CD14-positive monocyte (primary cell): Measurements from ENCODE around the gene SBF1. TPM values are rescaled to one million over a fixed set of nuclear protein-coding genes. Genes with fewer than 3 reads are reported as not detected.

Source experiments
- DNase-seq, 3 donors: peaks; one replicate each; pipeline ENCODE4 v3.0.0-alpha.2; 2011 to 2022
- H2AFZ ChIP-seq: 2 replicates; pipeline ENCODE4 v1.6.0; 2012; ENCODE audit warnings: mild to moderate bottlenecking, low read depth, low read length, inconsistent platforms; ENCODE audit not compliant: insufficient read depth, poor library complexity, severe bottlenecking
- H3K27ac ChIP-seq, 2 donors: 1 replicate in 1 of 2; 2 replicates in 1 of 2; pipeline ENCODE4 v1.5.1; 2012 to 2013; ENCODE audit warnings: low read length in 2 of 2, control low read depth in 1 of 2, inconsistent platforms in 1 of 2, low read depth in 1 of 2, mild to moderate bottlenecking in 1 of 2
- H3K27me3 ChIP-seq, 2 donors: one replicate each; pipeline versions ENCODE4 v1.6.0 to v1.6.1; 2011 to 2013; ENCODE audit warnings: low read length in 2 of 2; ENCODE audit not compliant: control insufficient read depth in 2 of 2, insufficient read depth in 2 of 2
- H3K36me3 ChIP-seq, 2 donors: replicated peaks in 1 of 2; 1 replicate in 1 of 2; 2 replicates in 1 of 2; pipeline versions ENCODE4 v1.5.1 to v1.6.1; 2012 to 2013; ENCODE audit warnings: low read length in 2 of 2, control low read depth in 1 of 2, inconsistent platforms in 1 of 2, mild to moderate bottlenecking in 1 of 2; ENCODE audit not compliant: insufficient read depth in 2 of 2, control insufficient read depth in 1 of 2
- H3K4me1 ChIP-seq, 2 donors: 1 replicate in 1 of 2; 2 replicates in 1 of 2; pipeline versions ENCODE4 v1.5.1 to v1.6.1; 2012 to 2013; ENCODE audit warnings: low read length in 2 of 2, control low read depth in 1 of 2, inconsistent platforms in 1 of 2, mild to moderate bottlenecking in 1 of 2, moderate library complexity in 1 of 2; ENCODE audit not compliant: insufficient read depth in 2 of 2, control insufficient read depth in 1 of 2
- H3K4me2 ChIP-seq: replicated peaks from 2 replicates; pipeline ENCODE3; 2012; ENCODE audit warnings: low read length, moderate library complexity, mild to moderate bottlenecking; ENCODE audit not compliant: poor library complexity, severe bottlenecking; ENCODE audit errors: extremely low read depth
- H3K4me3 ChIP-seq, 3 experiments: fragments of 200-600 bp in 1 of 3; sonication (generic) in 1 of 3; replicated peaks in 1 of 3; 1 replicate in 2 of 3; 2 replicates in 1 of 3; pipeline ENCODE4 v1.5.1; 2011 to 2013; ENCODE audit warnings: low read length in 3 of 3, mild to moderate bottlenecking in 3 of 3, control low read depth in 2 of 3, low read depth in 2 of 3, inconsistent platforms in 1 of 3, moderate library complexity in 1 of 3
- H3K79me2 ChIP-seq: 2 replicates; pipeline ENCODE4 v1.6.0; 2012; ENCODE audit warnings: mild to moderate bottlenecking, control low read depth, inconsistent platforms, low read length, moderate library complexity; ENCODE audit not compliant: insufficient read depth
- H3K9ac ChIP-seq: 2 replicates; pipeline ENCODE4 v1.6.0; 2017; ENCODE audit warnings: low read length, mild to moderate bottlenecking; ENCODE audit not compliant: insufficient read depth, poor library complexity, severe bottlenecking
- H3K9me3 ChIP-seq, 2 donors: replicated peaks in 1 of 2; 1 replicate in 1 of 2; 2 replicates in 1 of 2; pipeline versions ENCODE4 v1.5.1 to v1.6.1; 2012 to 2013; ENCODE audit warnings: low read length in 2 of 2, control low read depth in 1 of 2; ENCODE audit not compliant: control insufficient read depth in 1 of 2, insufficient read depth in 1 of 2
- H4K20me1 ChIP-seq: 2 replicates; pipeline ENCODE4 v1.6.0; 2012; ENCODE audit warnings: mild to moderate bottlenecking, low read length, control low read depth, moderate library complexity; ENCODE audit not compliant: insufficient read depth
- H3K27ac Mint-ChIP-seq, 7 donors: one replicate each; pipeline ENCODE4 v1.8.0; 2020; ENCODE audit warnings: mild to moderate bottlenecking in 7 of 7, mixed read lengths in 7 of 7, moderate library complexity in 6 of 7, inconsistent platforms in 2 of 7
- H3K27me3 Mint-ChIP-seq, 3 donors: one replicate each; pipeline ENCODE4 v1.8.0; 2021 to 2022; ENCODE audit warnings: low read depth in 3 of 3, mild to moderate bottlenecking in 3 of 3, mixed read lengths in 3 of 3, moderate library complexity in 3 of 3, inconsistent platforms in 1 of 3
- H3K36me3 Mint-ChIP-seq, 2 donors: one replicate each; pipeline ENCODE4 v1.8.0; 2020; ENCODE audit warnings: mixed read lengths in 2 of 2, inconsistent platforms in 1 of 2, mild to moderate bottlenecking in 1 of 2
- H3K4me1 Mint-ChIP-seq: one replicate; pipeline ENCODE4 v1.8.0; 2020; ENCODE audit warnings: mild to moderate bottlenecking, mixed read lengths
- H3K4me3 Mint-ChIP-seq, 2 donors: one replicate each; pipeline ENCODE4 v1.8.0; 2020; ENCODE audit warnings: mild to moderate bottlenecking in 2 of 2, mixed read lengths in 2 of 2, moderate library complexity in 1 of 2
- H3K9me3 Mint-ChIP-seq, 7 donors: one replicate each; pipeline ENCODE4 v1.8.0; 2020 to 2022; ENCODE audit warnings: mixed read lengths in 7 of 7, mild to moderate bottlenecking in 6 of 7, moderate library complexity in 6 of 7, inconsistent platforms in 2 of 7
- CTCF ChIP-seq: fragments of 200-600 bp; IDR thresholded peaks from one replicate; pipeline ENCODE4 v1.8.0; 2022; ENCODE audit warnings: antibody characterized with exemption, mild to moderate bottlenecking
- WGBS: methylation state at CpG from one replicate; pipeline ENCODE4 v1.1.5; 2013; ENCODE audit warnings: missing lambda C conversion rate; ENCODE audit not compliant: insufficient coverage; 5-methylcytosine and 5-hydroxymethylcytosine counted together
- intact Hi-C, 2 donors: fragments of 100-400 bp; cut with micrococcal nuclease; formaldehyde crosslinking; loops; one replicate each; pipeline versions ENCODE4 v1.15.0 to v1.15.1; 2023
- polyA plus RNA-seq, 3 donors: library from polyadenylated mRNA; depleted of rRNA in 1 of 3; unstranded in 2 of 3; stranded (reverse) in 1 of 3; fragments of 300-500 nt in 2 of 3; fragments of >200 nt in 1 of 3; fragmentation: Illumina TruSeq in 2 of 3; gene quantifications; 1 replicate in 2 of 3; 2 replicates in 1 of 3; pipeline ENCODE4 v1.2.3, GENCODE V29; 2012 to 2021

SBF1 gene
- polyA plus RNA-seq, 3 donors = 4.0 to 45.9 (median 6.2) TPM

DNA sequence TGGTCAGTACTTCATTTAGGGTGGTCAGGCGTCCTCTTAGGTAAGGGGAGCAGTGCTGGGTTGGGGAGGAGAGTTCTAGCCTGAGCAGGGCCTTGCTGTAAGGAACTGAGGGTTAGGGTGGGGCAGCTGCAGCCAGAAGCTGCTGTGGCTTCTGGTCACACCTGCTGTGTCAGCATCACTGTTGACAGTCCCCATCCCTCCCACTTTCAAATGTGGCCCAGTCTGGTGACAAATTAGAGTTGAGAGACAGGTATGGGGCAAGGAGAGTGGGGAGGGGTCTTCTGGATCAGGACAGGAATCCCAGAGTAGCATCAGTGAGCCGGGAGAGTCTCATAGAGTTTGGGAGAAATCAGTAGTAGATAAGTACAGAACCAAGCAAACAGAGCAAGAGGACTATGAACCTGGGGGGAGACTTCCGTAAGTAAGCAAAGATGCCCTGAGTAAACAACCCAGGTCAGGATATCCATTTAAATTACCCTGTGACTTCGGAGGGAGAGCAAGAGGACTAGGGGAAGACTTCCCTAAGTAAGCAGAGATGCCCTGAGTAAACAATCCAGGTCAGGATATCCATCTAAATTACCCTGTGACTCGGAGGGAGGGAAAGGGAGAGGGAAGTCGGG, 78.0 kb downstream of the SBF1 start:
- WGBS = 100% methylated on average over 2 of the region's 6 CpGs
- Histone ChIP-seq H4K20me1 (no peaks in the 10 kb centered on the region), H3K36me3 (peaks cover 30 to 49% of the 10 kb centered on the region in 2 donors), H3K9me3 (no peaks in the 10 kb centered on the region), H2AFZ (no peak overlapping the region), H3K4me1 (peaks cover 34 to 50% of the 10 kb centered on the region in 2 donors), H3K27ac (peak overlapping the region in 1 of 2 donors; percentile 71), H3K4me3 (no peak overlapping the region), H3K27me3 (no peaks in the 10 kb centered on the region), H3K9ac (no peak overlapping the region), H3K79me2 (peaks cover 29% of the 10 kb centered on the region), H3K4me2 (no peak overlapping the region)
- Mint-ChIP-seq H3K27ac (peak overlapping the region in 5 of 7 donors; percentile 12 to 89 (median 48)), H3K4me3 (no peak overlapping the region), H3K36me3 (peaks cover 37 to 56% of the 10 kb centered on the region in 2 donors), H3K4me1 (peaks cover 43% of the 10 kb centered on the region), H3K9me3 (peaks cover 0 to 3% (median 0%) of the 10 kb centered on the region in 7 donors), H3K27me3 (peaks cover 0 to 2% (median 0%) of the 10 kb centered on the region in 3 donors)
- no peak for TF ChIP-seq CTCF
- intact Hi-C loops = no loop called here
- no peak for DNase-seq

Other genes starting within 250 kb of the SBF1 start
- gene TUBGCP6, start 230.0 kb downstream of the SBF1 start, polyA plus RNA-seq = 10 to 100 TPM in 1 of 3 donors, 1 to 10 TPM in 2; 3.7 to 72.8 (median 4.3) TPM
- 100 to 1,000 TPM in 1 of 3 donors, 10 to 100 TPM in 1, 1 to 10 TPM in 1; 9.2 to 148 (median 13.7) TPM for gene HDAC10, start 223.8 kb downstream of the SBF1 start, polyA plus RNA-seq
- gene MAPK12, start 213.4 kb downstream of the SBF1 start, polyA plus RNA-seq = 1 to 10 TPM in 1 of 3 donors, under 1 TPM in 2; 0.06 to 3.2 (median 0.13) TPM
- gene MAPK11, start 204.7 kb downstream of the SBF1 start, polyA plus RNA-seq = under 1 TPM in 1 of 3 donors, not detected in 2; 0.81 TPM
- gene PLXNB2, start 167.4 kb downstream of the SBF1 start, polyA plus RNA-seq = 100 to 1,000 TPM in 1 of 3 donors, 10 to 100 TPM in 2; 38.2 to 368 (median 70.5) TPM
- 10 to 100 TPM in 1 of 3 donors, 1 to 10 TPM in 2; 1.7 to 10.6 (median 2.1) TPM for gene DENND6B, start 148.0 kb downstream of the SBF1 start, polyA plus RNA-seq
- 10 to 100 TPM in 2 of 3 donors, 1 to 10 TPM in 1; 9.1 to 74.5 (median 10.3) TPM for gene PPP6R2, start 131.7 kb downstream of the SBF1 start, polyA plus RNA-seq
- gene ADM2, start 6.5 kb upstream of the SBF1 start, polyA plus RNA-seq = under 1 TPM in 1 of 3 donors, not detected in 2; 0.05 TPM
- gene MIOX, start 11.8 kb upstream of the SBF1 start, polyA plus RNA-seq = not detected
- gene LMF2, start 32.7 kb upstream of the SBF1 start, polyA plus RNA-seq = 100 to 1,000 TPM in 1 of 3 donors, 10 to 100 TPM in 2; 15.0 to 145 (median 16.6) TPM
- gene NCAPH2, start 33.2 kb upstream of the SBF1 start, polyA plus RNA-seq = 10 to 100 TPM; 12.5 to 23.6 (median 18.1) TPM
- 100 to 1,000 TPM in 1 of 3 donors, 10 to 100 TPM in 2; 39.5 to 101 (median 69.6) TPM for gene SCO2, start 50.6 kb upstream of the SBF1 start, polyA plus RNA-seq
- gene TYMP, start 55.0 kb upstream of the SBF1 start, polyA plus RNA-seq = 100 to 1,000 TPM; 787 to 994 (median 955) TPM
- gene KLHDC7B, start 70.9 kb upstream of the SBF1 start, polyA plus RNA-seq = 1 to 10 TPM in 2 of 3 donors, under 1 TPM in 1; 0.88 to 4.3 (median 1.4) TPM
- 1 to 10 TPM in 2 of 3 donors, not detected in 1; 1.9 to 3.1 TPM for gene SYCE3, start 87.9 kb upstream of the SBF1 start, polyA plus RNA-seq
- 10 to 100 TPM in 1 of 3 donors, under 1 TPM in 1, not detected in 1; 0.18 to 66.9 TPM for gene CPT1B, start 103.4 kb upstream of the SBF1 start, polyA plus RNA-seq
- gene CHKB, start 107.8 kb upstream of the SBF1 start, polyA plus RNA-seq = 100 to 1,000 TPM in 1 of 3 donors, 10 to 100 TPM in 2; 29.1 to 286 (median 31.3) TPM
- gene MAPK8IP2, start 125.8 kb upstream of the SBF1 start, polyA plus RNA-seq = under 1 TPM in 1 of 3 donors, not detected in 2; 0.17 TPM
- gene ARSA, start 153.1 kb upstream of the SBF1 start, polyA plus RNA-seq = 10 to 100 TPM; 11.9 to 85.2 (median 12.1) TPM
- not detected for gene SHANK3, start 197.8 kb upstream of the SBF1 start, polyA plus RNA-seq